IMR-90 (cell line): ENCODE data around the gene CDKAL1.

ENCODE experiments used
- ELK1 ChIP-seq: fragments of 150-350 bp; IDR thresholded peaks from 2 replicates; pipeline ENCODE4 v1.6.1; 2016; ENCODE audit warnings: low read depth, mild to moderate bottlenecking, low read length, moderate library complexity, borderline replicate concordance
- POLR2A ChIP-seq: IDR thresholded peaks from 2 replicates; pipeline ENCODE4 v1.6.1; 2012; ENCODE audit warnings: mild to moderate bottlenecking, low read depth, low read length

DNA sequence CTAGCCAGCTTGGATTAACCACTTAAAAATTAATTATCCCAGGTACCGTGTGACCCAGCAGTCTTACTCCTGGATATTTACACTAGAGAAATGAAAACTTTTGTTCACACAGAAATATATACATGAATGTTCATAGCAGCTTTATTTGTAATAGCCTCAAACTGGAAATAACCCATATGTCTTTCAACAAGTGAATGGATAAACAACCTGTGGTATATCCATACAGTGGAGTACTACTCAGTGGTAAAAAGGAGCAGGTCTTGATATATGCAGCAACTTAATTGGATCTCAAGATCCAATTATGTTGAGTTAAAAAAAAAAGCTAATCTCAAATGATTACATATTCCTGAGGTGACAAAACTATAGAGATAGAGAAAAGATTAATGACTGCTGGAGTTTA lies 381.4 kb downstream of the CDKAL1 start:
- TF ChIP-seq POLR2A (no peak), ELK1 (no peak)
